Measurements from ENCODE around the gene MRPL48.

DNA sequence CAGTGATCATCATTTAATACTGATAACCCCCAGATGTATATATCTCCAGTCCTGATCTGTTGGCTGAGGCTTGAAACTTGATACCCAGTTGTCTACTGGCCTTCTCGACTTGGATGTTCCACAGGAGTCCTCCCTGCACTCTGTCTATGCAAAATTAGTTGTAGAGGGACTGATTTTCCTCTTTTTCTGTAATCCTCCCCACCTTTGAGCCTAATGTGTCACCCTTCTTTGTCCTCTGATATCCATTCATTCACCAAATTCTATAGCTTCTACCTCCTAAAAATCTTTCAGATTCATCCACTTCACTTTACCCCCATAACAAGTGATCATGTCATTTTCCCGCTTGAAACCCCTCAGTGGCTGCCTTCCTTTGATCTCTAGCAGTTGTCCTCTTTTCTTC is 72.5 kb downstream of the MRPL48 start:
- TF ChIP-seq, protein P1, sequence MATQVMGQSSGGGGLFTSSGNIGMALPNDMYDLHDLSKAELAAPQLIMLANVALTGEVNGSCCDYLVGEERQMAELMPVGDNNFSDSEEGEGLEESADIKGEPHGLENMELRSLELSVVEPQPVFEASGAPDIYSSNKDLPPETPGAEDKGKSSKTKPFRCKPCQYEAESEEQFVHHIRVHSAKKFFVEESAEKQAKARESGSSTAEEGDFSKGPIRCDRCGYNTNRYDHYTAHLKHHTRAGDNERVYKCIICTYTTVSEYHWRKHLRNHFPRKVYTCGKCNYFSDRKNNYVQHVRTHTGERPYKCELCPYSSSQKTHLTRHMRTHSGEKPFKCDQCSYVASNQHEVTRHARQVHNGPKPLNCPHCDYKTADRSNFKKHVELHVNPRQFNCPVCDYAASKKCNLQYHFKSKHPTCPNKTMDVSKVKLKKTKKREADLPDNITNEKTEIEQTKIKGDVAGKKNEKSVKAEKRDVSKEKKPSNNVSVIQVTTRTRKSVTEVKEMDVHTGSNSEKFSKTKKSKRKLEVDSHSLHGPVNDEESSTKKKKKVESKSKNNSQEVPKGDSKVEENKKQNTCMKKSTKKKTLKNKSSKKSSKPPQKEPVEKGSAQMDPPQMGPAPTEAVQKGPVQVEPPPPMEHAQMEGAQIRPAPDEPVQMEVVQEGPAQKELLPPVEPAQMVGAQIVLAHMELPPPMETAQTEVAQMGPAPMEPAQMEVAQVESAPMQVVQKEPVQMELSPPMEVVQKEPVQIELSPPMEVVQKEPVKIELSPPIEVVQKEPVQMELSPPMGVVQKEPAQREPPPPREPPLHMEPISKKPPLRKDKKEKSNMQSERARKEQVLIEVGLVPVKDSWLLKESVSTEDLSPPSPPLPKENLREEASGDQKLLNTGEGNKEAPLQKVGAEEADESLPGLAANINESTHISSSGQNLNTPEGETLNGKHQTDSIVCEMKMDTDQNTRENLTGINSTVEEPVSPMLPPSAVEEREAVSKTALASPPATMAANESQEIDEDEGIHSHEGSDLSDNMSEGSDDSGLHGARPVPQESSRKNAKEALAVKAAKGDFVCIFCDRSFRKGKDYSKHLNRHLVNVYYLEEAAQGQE (IDR thresholded peaks at IDR 0.05; ENCODE audit: insufficient read depth in 1 of 2, low read depth in 2 of 2, low read length in 2 of 2) = no peak
- no peak for TF ChIP-seq POLR2AphosphoS5 (IDR thresholded peaks at IDR 0.05; ENCODE audit: low read depth, low read length)
- no peak for TF ChIP-seq TAF1 (IDR thresholded peaks at IDR 0.05; ENCODE audit: borderline replicate concordance, insufficient read depth, low read length)

All from PFSK-1 (cell line).